HS-27A (cell line): ENCODE data around the gene SCO2.

Experiments used
- DNase-seq: peaks from one replicate; pipeline ENCODE4 v3.0.0-alpha.2; 2012; ENCODE audit warnings: low read depth, missing footprints

Gene SCO2

DNA sequence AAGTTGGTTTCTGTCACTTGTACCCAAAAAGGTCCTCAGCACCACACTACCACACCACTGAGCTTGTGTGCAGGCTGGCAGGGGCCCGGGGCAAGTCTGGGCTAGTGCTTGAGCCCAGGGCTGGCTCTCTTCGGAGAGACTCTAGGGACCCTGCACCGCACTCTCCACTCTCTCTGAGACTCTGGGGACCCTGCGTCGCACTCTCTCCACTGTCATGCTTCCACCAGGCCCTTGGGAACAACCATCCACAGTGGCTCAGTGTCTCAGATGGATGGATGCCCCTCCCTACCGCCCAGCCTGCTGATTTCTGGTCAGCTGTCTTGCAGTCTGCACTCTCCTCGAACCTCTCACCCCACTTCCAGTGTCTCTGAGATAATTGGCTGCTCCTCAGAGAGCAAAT lies 48.5 kb downstream of the SCO2 start:
- DNase-seq: no peak

DNA sequence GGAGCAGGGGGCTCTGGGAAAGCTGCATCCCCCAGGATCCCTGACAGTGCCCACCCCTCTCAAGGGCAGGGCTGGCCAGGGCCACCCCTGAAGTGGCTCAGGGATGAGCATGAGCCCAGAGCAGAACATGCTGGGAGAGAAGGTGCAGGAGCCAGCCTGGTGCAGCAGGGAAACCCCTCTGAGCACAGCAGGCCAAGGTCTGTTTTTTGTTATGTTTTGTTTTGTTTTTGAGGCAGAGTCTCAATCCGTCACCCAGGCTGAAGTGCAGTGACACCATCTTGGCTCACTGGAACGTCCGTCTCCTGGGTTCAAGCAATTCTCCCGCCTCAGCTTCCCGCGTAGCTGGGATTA lies 49.8 kb downstream of the SCO2 start:
- no peak for DNase-seq

DNA sequence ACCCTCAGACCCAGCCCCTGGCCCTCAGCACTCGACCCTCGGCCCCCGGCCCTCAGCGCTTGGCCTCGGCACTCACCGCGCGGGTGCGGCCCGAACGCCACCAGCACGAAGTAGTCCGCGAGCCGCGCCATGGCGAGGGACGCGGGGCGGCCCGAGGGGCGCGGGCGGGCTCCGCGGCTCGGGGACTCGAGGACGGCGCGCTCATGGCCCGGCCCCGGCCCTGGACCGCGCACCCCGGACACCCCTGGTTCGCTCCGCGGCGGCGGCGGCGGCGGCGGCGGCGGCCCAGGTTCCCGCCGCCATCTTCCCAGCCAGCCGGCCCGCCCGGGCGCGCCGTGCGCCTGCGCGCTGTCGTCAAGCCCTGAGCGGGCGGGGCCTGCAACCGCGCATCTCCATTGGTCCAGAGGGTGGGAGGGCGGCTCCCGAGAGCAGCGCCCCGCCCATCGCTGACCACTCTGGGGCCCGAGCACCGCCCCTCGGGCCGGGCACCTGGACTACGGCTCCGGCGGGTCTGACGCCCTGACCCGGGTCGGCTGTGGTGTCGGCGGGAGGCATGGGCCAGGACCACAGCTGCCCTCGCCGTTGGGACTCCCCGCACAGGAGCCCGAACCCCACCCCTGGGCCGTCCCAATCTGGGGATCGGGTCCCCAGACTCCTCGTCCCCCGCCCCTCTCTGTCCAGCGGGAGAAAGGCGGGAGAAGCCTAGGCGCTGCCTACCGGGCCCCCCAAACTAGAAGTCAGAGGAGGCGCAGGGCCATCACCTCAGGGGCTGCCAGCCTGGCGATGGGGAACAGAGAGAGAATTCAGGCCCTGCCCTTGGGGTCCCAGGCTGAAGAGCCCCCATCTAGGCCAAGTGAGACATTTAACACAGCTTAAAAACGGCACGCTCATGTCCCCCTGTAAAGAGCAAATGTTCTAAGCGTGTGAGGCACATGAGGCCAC lies 50.4 kb downstream of the SCO2 start, which contains the start of gene SBF1:
Gene SBF1 (minus strand): TSS at position 326 of the 942 bp plus-strand sequence. CDS start 195 bp downstream, at position 131.
- DNase-seq: peak; percentile 43

DNA sequence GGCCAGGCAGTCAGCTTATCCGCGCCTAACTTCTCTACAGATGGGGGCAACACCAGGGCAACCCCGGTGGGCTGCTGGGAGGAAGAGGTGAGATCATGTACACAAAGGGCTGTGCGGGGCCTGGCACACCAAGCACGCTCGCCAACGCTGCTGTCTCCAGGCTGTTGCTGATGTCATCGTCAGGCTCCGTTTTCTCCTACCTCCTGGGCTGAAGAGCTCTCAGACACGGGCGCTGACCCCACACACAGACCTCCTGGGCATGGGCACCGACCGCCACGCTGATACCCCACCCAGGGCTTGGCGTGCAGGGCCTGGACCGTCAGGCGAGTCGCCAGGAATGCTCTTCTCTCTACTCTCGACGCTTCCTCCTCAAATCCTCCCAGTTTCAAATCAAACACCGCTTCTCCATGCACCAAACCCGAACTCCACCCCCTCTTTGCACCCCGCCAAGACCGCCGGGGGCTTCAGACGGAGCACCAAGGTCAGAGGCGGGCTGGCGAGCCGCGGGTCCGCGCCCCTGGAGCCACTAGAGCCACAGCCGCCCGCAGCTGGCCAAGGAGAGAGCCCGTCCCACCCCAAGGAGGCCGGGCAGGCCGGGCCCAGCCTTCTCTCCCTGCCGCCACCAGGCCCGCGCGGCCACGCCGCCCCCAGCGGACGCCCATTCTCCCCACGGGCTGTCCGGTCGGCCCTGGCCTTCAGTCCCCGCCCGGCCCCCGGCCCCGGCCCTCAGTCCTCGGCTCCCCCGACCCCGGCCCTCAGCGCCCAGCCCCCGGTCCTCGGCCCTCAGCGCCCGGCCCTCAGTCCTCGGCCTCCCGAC lies 51.3 kb downstream of the SCO2 start:
- no peak for DNase-seq
